Stomach (tissue), 4 donors: ENCODE results near the gene OR5AL1.

Experiments used
- CTCF ChIP-seq, 7 experiments: fragments of 450-650 bp in 4 of 7; fragments of 200-600 bp in 3 of 7; sonication (generic) in 3 of 7; IDR thresholded peaks; one replicate each; pipeline ENCODE4 v1.5.1; 2016 to 2019; ENCODE audit warnings: antibody characterized with exemption in 7 of 7, control low read depth in 2 of 7, mild to moderate bottlenecking in 1 of 7
- POLR2A ChIP-seq, 4 donors: fragments of 450-650 bp; IDR thresholded peaks; one replicate each; pipeline ENCODE4 v1.6.1; 2016; ENCODE audit warnings: antibody characterized with exemption in 4 of 4, control low read depth in 2 of 4, mild to moderate bottlenecking in 1 of 4, moderate library complexity in 1 of 4

GRCh38 chr11:56453521-56453920 lies 41.0 kb downstream of the OR5AL1 start:
- TF ChIP-seq CTCF (IDR thresholded peaks at IDR 0.05) = no peak
- no peak for TF ChIP-seq POLR2A (IDR thresholded peaks at IDR 0.05)
